Neural progenitor cell (in vitro differentiated cells): ENCODE measurements around the gene SMIM36. TPM values are rescaled to one million over a fixed set of nuclear protein-coding genes. Genes with fewer than 3 reads are reported as not detected.
"Not testable (repeated sequence)": the region's sequence is repeated elsewhere in the genome, so short reads cannot be mapped to it uniquely, and the experiment has no call there.

ENCODE experiments used
- DNase-seq: peaks from one replicate; pipeline ENCODE4 v3.0.0-alpha.2; 2016; ENCODE audit warnings: low spot score
- H2AFZ ChIP-seq: fragments of 200-600 bp; sonication (generic); replicated peaks from 2 replicates; pipeline ENCODE4 v1.6.1; 2016; ENCODE audit warnings: antibody characterized with exemption
- H3F3A ChIP-seq: fragments of 200-600 bp; sonication (generic); 2 replicates; pipeline ENCODE4 v1.6.1; 2016; ENCODE audit warnings: antibody characterized with exemption, low read depth
- H3K27ac ChIP-seq: fragments of 200-600 bp; sonication (generic); 2 replicates; pipeline ENCODE4 v1.5.1; 2016; ENCODE audit warnings: mild to moderate bottlenecking
- H3K27me3 ChIP-seq: fragments of 200-600 bp; sonication (generic); 2 replicates; pipeline ENCODE4 v1.6.1; 2016; ENCODE audit warnings: mild to moderate bottlenecking, moderate library complexity
- H3K36me3 ChIP-seq: fragments of 200-600 bp; sonication (generic); 2 replicates; pipeline ENCODE4 v1.5.1; 2016
- H3K4me1 ChIP-seq: fragments of 200-600 bp; sonication (generic); 2 replicates; pipeline ENCODE4 v1.6.1; 2016; ENCODE audit warnings: mixed run types
- H3K4me2 ChIP-seq: fragments of 200-600 bp; sonication (generic); 2 replicates; pipeline ENCODE4 v1.6.1; 2016
- H3K4me3 ChIP-seq: fragments of 200-600 bp; sonication (generic); 2 replicates; pipeline ENCODE4 v1.5.1; 2016
- H3K79me2 ChIP-seq: fragments of 200-600 bp; sonication (generic); 2 replicates; pipeline ENCODE4 v1.6.1; 2016; ENCODE audit warnings: low read depth
- H3K9ac ChIP-seq: fragments of 200-600 bp; sonication (generic); 2 replicates; pipeline ENCODE4 v1.6.1; 2016
- H3K9me3 ChIP-seq: fragments of 200-600 bp; sonication (generic); 2 replicates; pipeline ENCODE4 v1.5.1; 2016; ENCODE audit warnings: low read depth
- H4K20me1 ChIP-seq: fragments of 200-600 bp; sonication (generic); 2 replicates; pipeline ENCODE4 v1.6.1; 2016; ENCODE audit warnings: low read depth
- H3K27ac Mint-ChIP-seq: 3 replicates; pipeline ENCODE4 v1.8.0; 2021; ENCODE audit warnings: mixed read lengths
- H3K27me3 Mint-ChIP-seq: 2 replicates; pipeline ENCODE4 v1.8.0; 2022; ENCODE audit warnings: low read depth, mild to moderate bottlenecking, inconsistent platforms, moderate library complexity, mixed read lengths; ENCODE audit not compliant: insufficient read depth
- H3K36me3 Mint-ChIP-seq: 3 replicates; pipeline ENCODE4 v1.8.0; 2021; ENCODE audit warnings: mixed read lengths
- H3K4me1 Mint-ChIP-seq: 3 replicates; pipeline ENCODE4 v1.8.0; 2021; ENCODE audit warnings: mixed read lengths
- H3K4me3 Mint-ChIP-seq: 3 replicates; pipeline ENCODE4 v1.8.0; 2021; ENCODE audit warnings: mild to moderate bottlenecking, moderate library complexity, mixed read lengths
- H3K9me3 Mint-ChIP-seq: 3 replicates; pipeline ENCODE4 v1.8.0; 2020; ENCODE audit warnings: mixed read lengths
- CTCF ChIP-seq: fragments of 200-600 bp; sonication (generic); IDR thresholded peaks from 2 replicates; pipeline ENCODE4 v1.5.1; 2017; ENCODE audit warnings: antibody characterized with exemption, mild to moderate bottlenecking
- EZH2 ChIP-seq: fragments of 200-600 bp; sonication (generic); IDR thresholded peaks from 2 replicates; pipeline ENCODE4 v1.6.1; 2017; ENCODE audit warnings: antibody characterized with exemption, mild to moderate bottlenecking, moderate library complexity
- EZH2phosphoT487 ChIP-seq: fragments of 200-600 bp; sonication (generic); IDR thresholded peaks from 2 replicates; pipeline ENCODE4 v1.6.1; 2017; ENCODE audit warnings: antibody characterized with exemption
- total RNA-seq: library from RNA; depleted of rRNA; stranded (reverse); fragments of >200 nt; gene quantifications from 2 replicates; pipeline ENCODE4 v1.2.3, GENCODE V29; 2015; ENCODE audit warnings: low replicate concordance

The SMIM36 gene
- total RNA-seq, 1 donor from 2014 or later: not detected

GRCh38 chr17:55479903-55480302 is 31.3 kb downstream of the SMIM36 start:
- H3K9ac ChIP-seq: no peak overlapping the region
- H2AFZ ChIP-seq: no peak overlapping the region
- H3K4me1 Mint-ChIP-seq: peaks cover 3% of the 10 kb centered on the region
- no peaks in the 10 kb centered on the region for H3K27me3 Mint-ChIP-seq
- H3K4me1 ChIP-seq: no peaks in the 10 kb centered on the region
- no peaks in the 10 kb centered on the region for H3K9me3 Mint-ChIP-seq
- H3F3A ChIP-seq: no peaks in the 10 kb centered on the region
- DNase-seq: no peak
- no peak overlapping the region for H3K4me2 ChIP-seq
- no peak overlapping the region for H3K27ac Mint-ChIP-seq
- no peak overlapping the region for H3K27ac ChIP-seq
- TF ChIP-seq EZH2: no peak
- TF ChIP-seq CTCF: no peak
- no peak for TF ChIP-seq EZH2phosphoT487
- H3K4me3 Mint-ChIP-seq: no peak overlapping the region
- no peak overlapping the region for H3K4me3 ChIP-seq
- H3K79me2 ChIP-seq: no peaks in the 10 kb centered on the region
- H3K36me3 ChIP-seq: no peaks in the 10 kb centered on the region
- H3K36me3 Mint-ChIP-seq: no peaks in the 10 kb centered on the region
- H3K27me3 ChIP-seq: no peaks in the 10 kb centered on the region
- H4K20me1 ChIP-seq: no peaks in the 10 kb centered on the region
- H3K9me3 ChIP-seq: no peaks in the 10 kb centered on the region

- Histone ChIP-seq H3K79me2 (no peaks in the 10 kb centered on the region), H3K4me3 (no peak overlapping the region), H3F3A (no peaks in the 10 kb centered on the region), H3K36me3 (no peaks in the 10 kb centered on the region), H4K20me1 (no peaks in the 10 kb centered on the region), H3K27ac (no peak overlapping the region), H3K27me3 (no peaks in the 10 kb centered on the region), H2AFZ (no peak overlapping the region), H3K9ac (no peak overlapping the region), H3K4me2 (no peak overlapping the region), H3K9me3 (no peaks in the 10 kb centered on the region), H3K4me1 (no peaks in the 10 kb centered on the region)
- no peaks in the 10 kb centered on the region for H3K36me3 Mint-ChIP-seq
- no peak overlapping the region for H3K27ac Mint-ChIP-seq
- H3K9me3 Mint-ChIP-seq: no peaks in the 10 kb centered on the region
- DNase-seq: no peak
- peaks cover 3% of the 10 kb centered on the region for H3K4me1 Mint-ChIP-seq
- H3K27me3 Mint-ChIP-seq: peaks cover 2% of the 10 kb centered on the region
- no peak for TF ChIP-seq EZH2
- no peak for TF ChIP-seq EZH2phosphoT487
- TF ChIP-seq CTCF: no peak
- H3K4me3 Mint-ChIP-seq: no peak overlapping the region
Observed at GRCh38 chr17:55478971-55479370, 32.3 kb downstream of the SMIM36 start.

GRCh38 chr17:55466671-55467070 is 44.6 kb downstream of the SMIM36 start:
- no peak overlapping the region for H3K4me3 Mint-ChIP-seq
- no peak for DNase-seq
- H3K27ac ChIP-seq: no peak overlapping the region
- no peaks in the 10 kb centered on the region for H3K9me3 ChIP-seq
- TF ChIP-seq EZH2: no peak
- no peak for TF ChIP-seq EZH2phosphoT487
- no peak for TF ChIP-seq CTCF
- no peaks in the 10 kb centered on the region for H3K27me3 ChIP-seq
- no peaks in the 10 kb centered on the region for H3K4me1 Mint-ChIP-seq
- no peaks in the 10 kb centered on the region for H3K36me3 ChIP-seq
- H3F3A ChIP-seq: peaks cover 3% of the 10 kb centered on the region
- no peak overlapping the region for H3K4me2 ChIP-seq
- H3K9me3 Mint-ChIP-seq: peaks cover 9% of the 10 kb centered on the region
- no peak overlapping the region for H3K9ac ChIP-seq
- H3K4me3 ChIP-seq: no peak overlapping the region
- H3K36me3 Mint-ChIP-seq: no peaks in the 10 kb centered on the region
- no peak overlapping the region for H2AFZ ChIP-seq
- H3K27ac Mint-ChIP-seq: no peak overlapping the region
- peaks cover 5% of the 10 kb centered on the region for H3K27me3 Mint-ChIP-seq
- peaks cover 15% of the 10 kb centered on the region for H3K4me1 ChIP-seq
- no peaks in the 10 kb centered on the region for H3K79me2 ChIP-seq
- H4K20me1 ChIP-seq: no peaks in the 10 kb centered on the region

GRCh38 chr17:55465771-55466170 is 45.5 kb downstream of the SMIM36 start:
- H2AFZ ChIP-seq, H3K4me3 ChIP-seq, H3F3A ChIP-seq, H3K27ac Mint-ChIP-seq, DNase-seq, H3K36me3 Mint-ChIP-seq, H3K27me3 ChIP-seq, H3K27me3 Mint-ChIP-seq, H3K27ac ChIP-seq, H3K9me3 Mint-ChIP-seq, H3K4me1 Mint-ChIP-seq, H3K4me2 ChIP-seq, H3K9me3 ChIP-seq, H3K36me3 ChIP-seq, H4K20me1 ChIP-seq, H3K4me3 Mint-ChIP-seq, H3K79me2 ChIP-seq, H3K9ac ChIP-seq: not testable (repeated sequence)
- peaks cover 15% of the 10 kb centered on the region for H3K4me1 ChIP-seq
